GM12892 (cell line): ENCODE results near the gene NANOS3.

ENCODE experiments used
- POLR2A ChIP-seq: IDR thresholded peaks from 2 replicates; pipeline ENCODE4 v1.6.1; 2011; ENCODE audit warnings: low read depth, low read length, control low read depth
- POLR2AphosphoS5 ChIP-seq: IDR thresholded peaks from 2 replicates; pipeline ENCODE4 v1.6.1; 2011; ENCODE audit warnings: low read depth, low read length, control low read depth
- TAF1 ChIP-seq: IDR thresholded peaks from 2 replicates; pipeline ENCODE4 v1.6.1; 2011; ENCODE audit warnings: low read depth, mild to moderate bottlenecking, control low read depth, low read length, borderline replicate concordance

- TF ChIP-seq POLR2A = no peak
- no peak for TF ChIP-seq POLR2AphosphoS5
- TF ChIP-seq TAF1 = no peak
These were observed 37.8 kb downstream of the NANOS3 start for GRCh38 chr19:13914777-13915176.
